Memory B cell (primary cell): ENCODE data around the gene TMCC1.

Experiments used
- ATAC-seq: fragments of 150-1000 bp; cut with Tn5 transposase; 2 replicates; pipeline ENCODE4 v1.10.0; 2021; ENCODE audit warnings: low read depth, mild to moderate bottlenecking, moderate library complexity
- DNase-seq, 2 donors: peaks; one replicate each; pipeline ENCODE4 v3.0.0; 2022; ENCODE audit warnings: low spot score in 2 of 2
- H3K27ac Mint-ChIP-seq: one replicate; pipeline ENCODE4 v1.8.0; 2022; ENCODE audit warnings: mild to moderate bottlenecking, moderate library complexity, mixed read lengths
- H3K27me3 Mint-ChIP-seq: one replicate; pipeline ENCODE4 v1.8.0; 2022; ENCODE audit warnings: mixed read lengths
- H3K36me3 Mint-ChIP-seq: one replicate; pipeline ENCODE4 v1.8.0; 2022; ENCODE audit warnings: mild to moderate bottlenecking, mixed read lengths
- H3K4me1 Mint-ChIP-seq: one replicate; pipeline ENCODE4 v1.8.0; 2022; ENCODE audit warnings: mixed read lengths
- H3K4me3 Mint-ChIP-seq: one replicate; pipeline ENCODE4 v1.8.0; 2022; ENCODE audit warnings: mild to moderate bottlenecking, moderate library complexity, mixed read lengths
- H3K9me3 Mint-ChIP-seq: one replicate; pipeline ENCODE4 v1.8.0; 2022; ENCODE audit warnings: mixed read lengths

The TMCC1 gene

GRCh38 chr3:129632977-129633376, 260.5 kb downstream of the TMCC1 start:
- Mint-ChIP-seq H3K4me3 (no peak overlapping the region), H3K4me1 (peaks cover 2% of the 10 kb centered on the region), H3K36me3 (peaks cover 4% of the 10 kb centered on the region), H3K9me3 (peaks cover 6% of the 10 kb centered on the region), H3K27me3 (peaks cover 9% of the 10 kb centered on the region), H3K27ac (no peak overlapping the region)
- ATAC-seq (no peak), DNase-seq (no peak)

DNA sequence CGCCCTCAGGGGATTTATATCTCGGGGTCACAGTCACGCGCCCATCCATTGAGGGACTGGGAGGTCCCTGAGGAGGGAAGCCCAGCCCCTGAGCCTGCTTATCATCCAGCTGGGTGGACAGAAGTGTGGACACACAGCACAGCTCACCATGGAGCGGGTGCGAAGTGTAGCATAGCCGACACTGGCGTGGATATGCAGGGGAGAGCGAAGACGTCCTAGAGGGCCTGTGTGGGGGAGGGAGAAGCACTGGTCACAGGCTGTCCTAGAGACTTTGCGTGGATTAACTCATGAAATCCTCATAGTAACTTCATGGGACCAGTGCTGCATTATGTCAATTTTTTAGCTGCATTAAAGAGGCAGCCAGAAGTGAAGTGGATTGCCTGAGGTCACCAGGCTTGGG, 261.0 kb downstream of the TMCC1 start:
- Mint-ChIP-seq H3K27me3 (peaks cover 9% of the 10 kb centered on the region), H3K27ac (no peak overlapping the region), H3K9me3 (peaks cover 6% of the 10 kb centered on the region), H3K4me3 (no peak overlapping the region), H3K4me1 (peaks cover 6% of the 10 kb centered on the region), H3K36me3 (peaks cover 4% of the 10 kb centered on the region)
- DNase-seq (no peak), ATAC-seq (no peak)

- Mint-ChIP-seq H3K9me3 (peaks cover 6% of the 10 kb centered on the region), H3K36me3 (peaks cover 4% of the 10 kb centered on the region), H3K4me1 (peaks cover 10% of the 10 kb centered on the region), H3K27ac (no peak overlapping the region), H3K4me3 (no peak overlapping the region), H3K27me3 (peaks cover 8% of the 10 kb centered on the region)
- ATAC-seq (no peak), DNase-seq (no peak)
These were observed 261.5 kb downstream of the TMCC1 start for GRCh38 chr3:129632056-129632455.

GRCh38 chr3:129629011-129629410, 264.5 kb downstream of the TMCC1 start:
- H3K4me1 Mint-ChIP-seq, result peaks cover 13% of the 10 kb centered on the region
- no peaks in the 10 kb centered on the region for H3K36me3 Mint-ChIP-seq
- H3K9me3 Mint-ChIP-seq, result no peaks in the 10 kb centered on the region
- ATAC-seq, result no peak
- no peak for DNase-seq
- H3K27me3 Mint-ChIP-seq, result no peaks in the 10 kb centered on the region
- no peak overlapping the region for H3K4me3 Mint-ChIP-seq
- no peak overlapping the region for H3K27ac Mint-ChIP-seq

DNA sequence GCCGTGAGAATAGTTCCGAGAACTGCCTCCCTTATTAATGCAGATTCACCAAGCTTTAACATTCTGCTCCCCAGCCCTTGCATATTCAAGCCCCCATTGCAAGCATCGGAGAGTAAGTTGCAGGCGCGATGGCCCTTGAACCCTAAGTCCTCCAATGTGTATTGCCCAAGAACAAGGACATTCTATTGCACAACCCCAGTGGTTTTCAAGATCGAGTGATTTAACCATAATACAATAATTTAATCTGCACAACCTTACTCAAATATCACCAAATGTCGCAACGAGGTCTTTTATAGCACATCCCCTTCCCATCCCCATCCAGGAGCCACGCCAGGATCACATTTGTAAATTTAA, 265.4 kb downstream of the TMCC1 start:
- DNase-seq (no peak), ATAC-seq (no peak)
- no peaks in the 10 kb centered on the region for H3K27me3 Mint-ChIP-seq
- no peaks in the 10 kb centered on the region for H3K36me3 Mint-ChIP-seq
- H3K9me3 Mint-ChIP-seq, result no peaks in the 10 kb centered on the region
- peak overlapping the region; percentile 94 for H3K4me3 Mint-ChIP-seq
- H3K27ac Mint-ChIP-seq, result peak overlapping the region; percentile 39
- H3K4me1 Mint-ChIP-seq, result peaks cover 13% of the 10 kb centered on the region

GRCh38 chr3:129627350-129628168, 266.0 kb downstream of the TMCC1 start:
- no peaks in the 10 kb centered on the region for H3K27me3 Mint-ChIP-seq
- peak overlapping the region; percentile 94 for H3K4me3 Mint-ChIP-seq
- no peaks in the 10 kb centered on the region for H3K36me3 Mint-ChIP-seq
- DNase-seq, result peak; percentile 54 to 58
- no peaks in the 10 kb centered on the region for H3K9me3 Mint-ChIP-seq
- H3K27ac Mint-ChIP-seq, result peak overlapping the region; percentile 39
- peak; percentile 74 for ATAC-seq
- peaks cover 13% of the 10 kb centered on the region for H3K4me1 Mint-ChIP-seq

DNA sequence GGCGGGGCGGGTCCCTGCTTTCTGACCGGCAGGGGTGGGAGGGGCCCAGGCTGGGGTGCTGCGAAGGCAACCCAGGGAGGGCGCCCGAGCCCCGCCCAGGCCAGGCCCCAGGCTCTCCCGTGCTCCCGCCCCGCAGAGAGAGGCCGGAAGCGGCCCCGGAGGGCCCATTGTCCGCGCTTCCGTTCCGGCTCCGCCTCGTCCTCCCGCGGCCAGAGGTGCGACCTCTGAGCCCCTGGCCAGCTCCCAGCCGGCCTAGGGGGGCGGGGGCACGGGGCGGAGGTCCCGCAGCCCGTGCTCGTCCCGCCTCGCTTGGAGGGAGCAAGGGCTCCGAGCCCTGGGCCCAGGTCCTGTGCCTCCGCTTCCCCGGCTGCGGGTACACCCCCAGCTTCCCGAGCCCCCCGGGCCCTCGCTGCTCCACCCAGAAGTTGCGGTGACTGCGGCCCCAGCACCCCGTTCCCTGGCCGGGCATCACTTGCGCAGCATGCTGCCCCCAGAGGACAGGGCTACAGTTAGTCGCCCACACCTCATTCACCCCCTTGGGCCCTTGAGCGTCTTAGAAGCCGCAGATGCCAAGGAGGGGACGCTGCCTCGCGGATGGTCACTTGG, 266.7 kb downstream of the TMCC1 start:
- DNase-seq (peak; percentile 45 to 53), ATAC-seq (peak; percentile 79)
- peak overlapping the region; percentile 94 for H3K4me3 Mint-ChIP-seq
- no peak overlapping the region for H3K27ac Mint-ChIP-seq
- no peaks in the 10 kb centered on the region for H3K36me3 Mint-ChIP-seq
- no peaks in the 10 kb centered on the region for H3K9me3 Mint-ChIP-seq
- peaks cover 13% of the 10 kb centered on the region for H3K4me1 Mint-ChIP-seq
- no peaks in the 10 kb centered on the region for H3K27me3 Mint-ChIP-seq

DNA sequence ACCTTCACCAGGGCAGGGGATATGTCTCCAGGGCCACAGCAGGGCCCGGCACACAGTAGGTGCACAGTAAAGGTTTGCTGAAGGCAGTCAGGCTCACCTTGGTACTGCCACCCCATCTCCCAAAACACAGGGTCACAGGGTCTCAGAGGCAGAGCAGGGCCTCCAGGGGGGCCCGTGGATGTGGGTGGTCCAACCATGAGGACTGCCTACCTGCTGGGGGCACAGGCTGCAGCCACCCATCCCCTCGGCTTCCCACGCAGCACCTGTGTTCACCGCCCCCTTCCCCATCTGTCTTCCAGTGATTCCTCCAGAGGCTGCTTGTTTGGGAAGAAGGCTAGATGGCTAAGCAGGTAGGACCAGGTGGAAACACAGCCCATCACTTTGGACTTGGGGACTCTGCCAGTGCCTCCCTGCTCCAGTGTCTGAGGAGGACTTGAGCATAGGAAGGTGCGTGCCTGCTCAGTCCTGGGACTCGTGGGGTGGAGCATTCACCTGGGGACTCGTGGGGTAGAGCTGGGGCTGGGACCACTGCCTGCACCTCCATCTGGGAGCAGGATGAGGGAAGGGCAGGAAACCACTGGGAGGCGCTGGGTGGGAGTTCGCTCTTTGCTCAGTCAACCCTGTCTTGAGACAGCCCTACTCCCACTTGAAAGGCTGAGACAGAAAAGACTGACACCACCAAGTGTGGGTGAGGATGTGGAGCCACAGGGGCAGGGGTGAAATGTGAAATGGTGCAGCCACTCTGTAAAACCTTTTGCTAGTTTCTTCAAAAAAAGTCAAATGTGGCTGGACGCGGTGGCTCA, 268.2 kb downstream of the TMCC1 start:
- peak overlapping the region; percentile 56 for H3K4me3 Mint-ChIP-seq
- no peaks in the 10 kb centered on the region for H3K27me3 Mint-ChIP-seq

GRCh38 chr3:129624347-129625071, 269.0 kb downstream of the TMCC1 start:
- DNase-seq, result no peak
- Mint-ChIP-seq H3K36me3 (no peaks in the 10 kb centered on the region), H3K9me3 (no peaks in the 10 kb centered on the region), H3K27me3 (no peaks in the 10 kb centered on the region), H3K27ac (no peak overlapping the region), H3K4me1 (peaks cover 16% of the 10 kb centered on the region), H3K4me3 (no peak overlapping the region)
- no peak for ATAC-seq

More for the DNA sequence above, 268.2 kb downstream of the TMCC1 start:
- Mint-ChIP-seq H3K9me3 (no peaks in the 10 kb centered on the region), H3K4me1 (peaks cover 16% of the 10 kb centered on the region), H3K27ac (no peak overlapping the region), H3K36me3 (no peaks in the 10 kb centered on the region)
- no peak for ATAC-seq
- DNase-seq, result no peak

GRCh38 chr3:129623447-129624118, 269.9 kb downstream of the TMCC1 start:
- Mint-ChIP-seq H3K4me3 (no peak overlapping the region), H3K36me3 (no peaks in the 10 kb centered on the region), H3K9me3 (no peaks in the 10 kb centered on the region), H3K27me3 (peaks cover 2% of the 10 kb centered on the region), H3K27ac (no peak overlapping the region), H3K4me1 (peaks cover 20% of the 10 kb centered on the region)
- ATAC-seq, result no peak
- DNase-seq, result no peak

DNA sequence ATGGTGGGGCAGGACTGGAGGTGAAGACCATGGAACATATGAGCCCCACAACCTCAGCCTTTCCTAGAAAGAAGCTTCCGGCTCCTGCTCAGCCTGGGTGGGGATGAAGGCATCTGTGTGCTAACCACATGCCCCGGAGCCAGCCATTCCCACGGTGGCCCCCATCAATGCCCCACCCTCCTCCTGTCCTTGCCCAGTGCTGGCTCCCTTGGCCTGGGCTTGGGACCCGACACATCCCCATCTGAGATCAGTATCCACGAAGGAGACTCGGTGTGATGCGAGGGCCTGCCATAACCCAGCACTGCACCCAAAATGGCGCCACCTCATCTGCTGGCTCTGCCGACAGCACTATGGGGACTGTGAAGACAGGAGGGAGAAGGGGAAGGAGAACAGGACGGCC, 270.6 kb downstream of the TMCC1 start:
- Mint-ChIP-seq H3K4me3 (no peak overlapping the region), H3K36me3 (no peaks in the 10 kb centered on the region), H3K9me3 (no peaks in the 10 kb centered on the region), H3K27me3 (peaks cover 4% of the 10 kb centered on the region), H3K4me1 (peaks cover 21% of the 10 kb centered on the region), H3K27ac (no peak overlapping the region)
- ATAC-seq, result no peak
- DNase-seq, result no peak

GRCh38 chr3:129622226-129622874, 271.2 kb downstream of the TMCC1 start:
- Mint-ChIP-seq H3K4me1 (peaks cover 18% of the 10 kb centered on the region), H3K36me3 (no peaks in the 10 kb centered on the region), H3K4me3 (no peak overlapping the region), H3K27me3 (peaks cover 4% of the 10 kb centered on the region), H3K27ac (no peak overlapping the region), H3K9me3 (no peaks in the 10 kb centered on the region)
- no peak for DNase-seq
- no peak for ATAC-seq

GRCh38 chr3:129621626-129622225, 271.8 kb downstream of the TMCC1 start:
- no peak for ATAC-seq
- Mint-ChIP-seq H3K4me1 (peaks cover 14% of the 10 kb centered on the region), H3K27ac (no peak overlapping the region), H3K27me3 (peaks cover 4% of the 10 kb centered on the region), H3K36me3 (no peaks in the 10 kb centered on the region), H3K4me3 (no peak overlapping the region), H3K9me3 (no peaks in the 10 kb centered on the region)
- no peak for DNase-seq
